WI38 (cell line): ENCODE measurements around the gene CCDC30.

ENCODE experiments used
- H3K4me3 ChIP-seq: 2 replicates; pipeline ENCODE4 v1.5.1; 2011; ENCODE audit warnings: low read depth, mild to moderate bottlenecking, control low read depth, low read length
- CTCF ChIP-seq: IDR thresholded peaks from 2 replicates; pipeline ENCODE4 v1.5.1; 2012; ENCODE audit warnings: low read depth, mild to moderate bottlenecking, control low read depth, low read length

CCDC30 gene

GRCh38 chr1:42657981-42658876, 195.1 kb downstream of the CCDC30 start, which contains the start of gene PPIH:
Gene PPIH (plus strand): TSS chr1:42658423. CDS start chr1:42658447, 24 bp downstream.
- H3K4me3 ChIP-seq = peak within 1 kb of the TSS; percentile 80
- TF ChIP-seq CTCF = no peak

- TF ChIP-seq CTCF = no peak
- H3K4me3 ChIP-seq = peak overlapping the region; percentile 80
Measured at GRCh38 chr1:42658877-42659337, 195.8 kb downstream of the CCDC30 start.

GRCh38 chr1:42660907-42661500, 197.9 kb downstream of the CCDC30 start:
- no peak overlapping the region for H3K4me3 ChIP-seq
- no peak for TF ChIP-seq CTCF

- TF ChIP-seq CTCF = no peak
- H3K4me3 ChIP-seq = no peak overlapping the region
Measured at GRCh38 chr1:42669936-42670335, 206.8 kb downstream of the CCDC30 start.

GRCh38 chr1:42670425-42670824, 207.3 kb downstream of the CCDC30 start:
- no peak for TF ChIP-seq CTCF
- no peak overlapping the region for H3K4me3 ChIP-seq

GRCh38 chr1:42674214-42674613, 211.1 kb downstream of the CCDC30 start:
- no peak for TF ChIP-seq CTCF
- no peak overlapping the region for H3K4me3 ChIP-seq

GRCh38 chr1:42674682-42675081, 211.6 kb downstream of the CCDC30 start:
- TF ChIP-seq CTCF = no peak

More at GRCh38 chr1:42674682-42675081, 211.6 kb downstream of the CCDC30 start:
- no peak overlapping the region for H3K4me3 ChIP-seq
